ENCODE data around the gene STPG3. TPM values are rescaled to one million over a fixed set of nuclear protein-coding genes. Genes with fewer than 3 reads are reported as not detected.

STPG3 gene
- total RNA-seq, 2 experiments from 2014 or later = not detected

GRCh38 chr9:137230705-137231371, 20.2 kb upstream of the STPG3 start, which contains the start of gene SLC34A3:
SLC34A3 (plus strand) TSS chr9:137230901; CDS start chr9:137231703, 802 bp downstream.
- intact Hi-C loops (cut with micrococcal nuclease) = no loop called here

GRCh38 chr9:137231372-137232039, 19.6 kb upstream of the STPG3 start:
- intact Hi-C loops (cut with micrococcal nuclease) = no loop called here
- H3K9me3 Mint-ChIP-seq = no peaks in the 10 kb centered on the region
- H3K4me3 Mint-ChIP-seq = no peak overlapping the region
- H3K27ac Mint-ChIP-seq = no peak overlapping the region
- H3K27me3 Mint-ChIP-seq (ENCODE audit: low read depth) = peaks cover 2% of the 10 kb centered on the region
- peaks cover 7% of the 10 kb centered on the region for H3K4me1 Mint-ChIP-seq (ENCODE audit: low read depth)
- CTCF ChIA-PET = interaction anchor here (1.9 kb wide), 1 partner anchor 113 kb away, joined by 5 read pairs; no protein-coding TSS in a partner anchor
- DNase-seq = no peak
- no peaks in the 10 kb centered on the region for H3K36me3 Mint-ChIP-seq (ENCODE audit: low read depth)

More at GRCh38 chr9:137230705-137231371, 20.2 kb upstream of the STPG3 start, which contains the start of gene SLC34A3:
- Mint-ChIP-seq H3K36me3 (ENCODE audit: low read depth) (no peaks in the 10 kb centered on the region), H3K4me1 (ENCODE audit: low read depth) (peaks cover 6% of the 10 kb centered on the region), H3K4me3 (no peak within 1 kb of the TSS), H3K27ac (no peak within 1 kb of the TSS), H3K9me3 (no peaks in the 10 kb centered on the region), H3K27me3 (ENCODE audit: low read depth) (peaks cover 2% of the 10 kb centered on the region)
- CTCF ChIA-PET = interaction anchor here (1.9 kb wide), 1 partner anchor 113 kb away, joined by 5 read pairs; no protein-coding TSS in a partner anchor
- DNase-seq = no peak

- no peaks in the 10 kb centered on the region for H3K9me3 Mint-ChIP-seq
- no peak for DNase-seq
- H3K4me1 Mint-ChIP-seq (ENCODE audit: low read depth) = peaks cover 12% of the 10 kb centered on the region
- no peak overlapping the region for H3K4me3 Mint-ChIP-seq
- no peak overlapping the region for H3K27ac Mint-ChIP-seq
- peaks cover 2% of the 10 kb centered on the region for H3K27me3 Mint-ChIP-seq (ENCODE audit: low read depth)
- no peaks in the 10 kb centered on the region for H3K36me3 Mint-ChIP-seq (ENCODE audit: low read depth)
- intact Hi-C loops (cut with micrococcal nuclease) = no loop called here
- CTCF ChIA-PET = no interaction called here
Observed at GRCh38 chr9:137232101-137232500, 19.0 kb upstream of the STPG3 start.

- no peak for DNase-seq
- intact Hi-C loops (cut with micrococcal nuclease) = no loop called here
- H3K9me3 Mint-ChIP-seq = no peaks in the 10 kb centered on the region
- H3K27ac Mint-ChIP-seq = no peak overlapping the region
- CTCF ChIA-PET = interaction anchor here (0.9 kb wide), 1 partner anchor 19 kb away, joined by 3 read pairs; the partner anchor contains the start of gene STPG3
- H3K4me1 Mint-ChIP-seq (ENCODE audit: low read depth) = peaks cover 10% of the 10 kb centered on the region
- no peaks in the 10 kb centered on the region for H3K36me3 Mint-ChIP-seq (ENCODE audit: low read depth)
- H3K27me3 Mint-ChIP-seq (ENCODE audit: low read depth) = peaks cover 2% of the 10 kb centered on the region
- no peak overlapping the region for H3K4me3 Mint-ChIP-seq
Observed at GRCh38 chr9:137232510-137232909, 18.6 kb upstream of the STPG3 start.

- DNase-seq = no peak
- H3K9me3 Mint-ChIP-seq = no peaks in the 10 kb centered on the region
- peaks cover 13% of the 10 kb centered on the region for H3K4me1 Mint-ChIP-seq (ENCODE audit: low read depth)
- no peaks in the 10 kb centered on the region for H3K27me3 Mint-ChIP-seq (ENCODE audit: low read depth)
- CTCF ChIA-PET = interaction anchor here (0.9 kb wide), 1 partner anchor 18 kb away, joined by 3 read pairs; the partner anchor contains the start of gene STPG3
- no peak overlapping the region for H3K4me3 Mint-ChIP-seq
- no peak overlapping the region for H3K27ac Mint-ChIP-seq
- H3K36me3 Mint-ChIP-seq (ENCODE audit: low read depth) = no peaks in the 10 kb centered on the region
- intact Hi-C loops (cut with micrococcal nuclease) = no loop called here
Observed at GRCh38 chr9:137233143-137233980, 17.7 kb upstream of the STPG3 start.

- H3K27me3 Mint-ChIP-seq (ENCODE audit: low read depth) = no peaks in the 10 kb centered on the region
- H3K9me3 Mint-ChIP-seq = no peaks in the 10 kb centered on the region
- no peak overlapping the region for H3K27ac Mint-ChIP-seq
- peaks cover 2% of the 10 kb centered on the region for H3K36me3 Mint-ChIP-seq (ENCODE audit: low read depth)
- peaks cover 19% of the 10 kb centered on the region for H3K4me1 Mint-ChIP-seq (ENCODE audit: low read depth)
- no peak overlapping the region for H3K4me3 Mint-ChIP-seq
- CTCF ChIA-PET = interaction anchor here (1.4 kb wide), 1 partner anchor 45 kb away, joined by 6 read pairs; the partner anchor contains the start of gene SSNA1
- intact Hi-C loops (cut with micrococcal nuclease) = no loop called here
- DNase-seq = no peak
Observed at GRCh38 chr9:137234055-137234697, 16.9 kb upstream of the STPG3 start.

GRCh38 chr9:137234758-137235423, 16.2 kb upstream of the STPG3 start:
- intact Hi-C loops (cut with micrococcal nuclease) = loop anchor here (5.0 kb wide), 1 partner anchor 188 kb away; the partner anchor contains the start of gene NPDC1
- H3K4me3 Mint-ChIP-seq = no peak overlapping the region
- CTCF ChIA-PET = interaction anchor here (1.4 to 2.6 kb wide), 2 partner anchors 46 to 105 kb away, joined by 6 to 10 read pairs; partner anchors contain the start of gene SSNA1
- H3K27me3 Mint-ChIP-seq (ENCODE audit: low read depth) = no peaks in the 10 kb centered on the region
- peaks cover 2% of the 10 kb centered on the region for H3K36me3 Mint-ChIP-seq (ENCODE audit: low read depth)
- peaks cover 23% of the 10 kb centered on the region for H3K4me1 Mint-ChIP-seq (ENCODE audit: low read depth)
- H3K27ac Mint-ChIP-seq = no peak overlapping the region
- no peaks in the 10 kb centered on the region for H3K9me3 Mint-ChIP-seq
- DNase-seq = no peak

GRCh38 chr9:137235424-137236237, 15.5 kb upstream of the STPG3 start:
- peaks cover 2% of the 10 kb centered on the region for H3K36me3 Mint-ChIP-seq (ENCODE audit: low read depth)
- intact Hi-C loops (cut with micrococcal nuclease) = loop anchor here (1.0 to 5.0 kb wide), 2 partner anchors 117 to 188 kb away; partner anchors contain the start of gene NPDC1
- no peak for DNase-seq
- H3K27me3 Mint-ChIP-seq (ENCODE audit: low read depth) = no peaks in the 10 kb centered on the region
- CTCF ChIA-PET = interaction anchor here (1.1 to 2.6 kb wide), 16 partner anchors 9 to 458 kb away, joined by 3 to 22 read pairs (median 6); partner anchors contain the start of genes NELFB, RNF208, RNF224 and SSNA1
- H3K4me1 Mint-ChIP-seq (ENCODE audit: low read depth) = peaks cover 23% of the 10 kb centered on the region
- H3K9me3 Mint-ChIP-seq = no peaks in the 10 kb centered on the region
- no peak overlapping the region for H3K4me3 Mint-ChIP-seq
- no peak overlapping the region for H3K27ac Mint-ChIP-seq

GRCh38 chr9:137236238-137236935, 14.7 kb upstream of the STPG3 start:
- CTCF ChIA-PET = interaction anchor here (0.6 to 2.6 kb wide), 27 partner anchors 9 to 697 kb away, joined by 3 to 22 read pairs (median 4); partner anchors contain the start of genes ANAPC2, NELFB, RNF208 and RNF224
- peaks cover 5% of the 10 kb centered on the region for H3K36me3 Mint-ChIP-seq (ENCODE audit: low read depth)
- intact Hi-C loops (cut with micrococcal nuclease) = loop anchor here (1.0 to 5.0 kb wide), 2 partner anchors 118 to 189 kb away; partner anchors contain the start of gene NPDC1

GRCh38 chr9:137236936-137237421, 14.1 kb upstream of the STPG3 start:
- no peaks in the 10 kb centered on the region for H3K27me3 Mint-ChIP-seq (ENCODE audit: low read depth)
- peaks cover 8% of the 10 kb centered on the region for H3K36me3 Mint-ChIP-seq (ENCODE audit: low read depth)
- H3K4me3 Mint-ChIP-seq = no peak overlapping the region
- H3K27ac Mint-ChIP-seq = no peak overlapping the region
- no peaks in the 10 kb centered on the region for H3K9me3 Mint-ChIP-seq
- peaks cover 23% of the 10 kb centered on the region for H3K4me1 Mint-ChIP-seq (ENCODE audit: low read depth)
- intact Hi-C loops (cut with micrococcal nuclease) = loop anchor here (1.0 to 5.0 kb wide), 2 partner anchors 119 to 190 kb away; partner anchors contain the start of gene NPDC1
- no peak for DNase-seq
- CTCF ChIA-PET = interaction anchor here (0.7 to 2.6 kb wide), 26 partner anchors 10 to 698 kb away, joined by 3 to 22 read pairs (median 4); partner anchors contain the start of genes ANAPC2, NELFB, RNF208 and RNF224

More at GRCh38 chr9:137236238-137236935, 14.7 kb upstream of the STPG3 start:
- Mint-ChIP-seq H3K4me1 (ENCODE audit: low read depth) (peaks cover 23% of the 10 kb centered on the region), H3K27me3 (ENCODE audit: low read depth) (no peaks in the 10 kb centered on the region), H3K27ac (no peak overlapping the region), H3K4me3 (no peak overlapping the region), H3K9me3 (no peaks in the 10 kb centered on the region)
- peak; percentile 94 for DNase-seq
